Endothelial cell of umbilical vein (primary cell): ENCODE results near the gene DLG1. TPM values are rescaled to one million over a fixed set of nuclear protein-coding genes. Genes with fewer than 3 reads are reported as not detected.

Source experiments
- BruUV-seq: library from RNA; stranded (reverse); fragments of 400-500 nt; replicated peaks from 2 replicates; lab custom pipeline; 2021; lab: Mats Ljungman, UMichigan
- CTCF ChIA-PET: fragments of 300-600, 350-600 bp; sonication (Branson Sonifier 250); formaldehyde crosslinking; loops from one replicate; lab custom pipeline; 2021; ENCODE audit warnings: antibody characterized with exemption, inconsistent platforms; lab: Charles Lee
- POLR2A ChIA-PET: fragments of 300-600, 350-600 bp; sonication (Branson Sonifier 250); formaldehyde crosslinking; loops from one replicate; lab custom pipeline; 2021; ENCODE audit warnings: antibody characterized with exemption, inconsistent platforms; lab: Charles Lee
- DNase-seq: peaks from one replicate; pipeline ENCODE4 v3.0.0-alpha.2; 2011; ENCODE audit warnings: low read depth, low spot score
- FAIRE-seq: peaks from 2 replicates; lab custom pipeline; 2011; peaks lifted over from hg19 to GRCh38; lab: Jason Lieb, UNC
- H2AFZ ChIP-seq: 2 replicates; pipeline ENCODE4 v1.6.0; 2012; ENCODE audit warnings: low read depth, low read length, control low read depth, inconsistent platforms
- H3K27ac ChIP-seq: 2 replicates; pipeline ENCODE4 v1.5.1; 2011; ENCODE audit warnings: low read depth, mild to moderate bottlenecking, control low read depth, low read length, moderate library complexity; ENCODE audit not compliant: insufficient read depth
- H3K27me3 ChIP-seq, 2 experiments: 2 replicates each; pipeline versions ENCODE4 v1.6.0 to v1.6.1; 2011; ENCODE audit warnings: low read length in 2 of 2, mixed read lengths in 1 of 2; ENCODE audit not compliant: control insufficient read depth in 2 of 2, insufficient read depth in 2 of 2
- H3K36me3 ChIP-seq, 2 experiments: 2 replicates in 1 of 2; 3 replicates in 1 of 2; pipeline ENCODE4 v1.5.1; 2011; ENCODE audit warnings: low read length in 2 of 2, mild to moderate bottlenecking in 1 of 2, moderate library complexity in 1 of 2; ENCODE audit not compliant: control insufficient read depth in 2 of 2, insufficient read depth in 2 of 2; ENCODE audit errors: extremely low read depth in 1 of 2
- H3K4me1 ChIP-seq: 3 replicates; pipeline ENCODE4 v1.5.1; 2011; ENCODE audit warnings: mild to moderate bottlenecking, low read length; ENCODE audit not compliant: control insufficient read depth, insufficient read depth; ENCODE audit errors: extremely low read depth
- H3K4me2 ChIP-seq: 2 replicates; pipeline ENCODE4 v1.6.1; 2011; ENCODE audit warnings: low read length, control low read depth, mixed read lengths; ENCODE audit not compliant: insufficient read depth
- H3K4me3 ChIP-seq, 3 experiments: fragments of 200-600 bp in 1 of 3; sonication (generic), shearing (Covaris generic) in 1 of 3; replicated peaks in 1 of 3; 2 replicates each; pipeline ENCODE4 v1.5.1; 2011 to 2016; ENCODE audit warnings: control low read depth in 3 of 3, low read length in 3 of 3, mild to moderate bottlenecking in 2 of 3, inconsistent platforms in 1 of 3, low read depth in 1 of 3, moderate library complexity in 1 of 3; ENCODE audit not compliant: insufficient read depth in 1 of 3
- H3K79me2 ChIP-seq: 2 replicates; pipeline ENCODE4 v1.6.0; 2012; ENCODE audit warnings: low read length, inconsistent platforms; ENCODE audit not compliant: control insufficient read depth, insufficient read depth
- H3K9ac ChIP-seq: replicated peaks from 2 replicates; pipeline ENCODE3; 2011; ENCODE audit warnings: low read length, control low read depth; ENCODE audit not compliant: insufficient read depth; ENCODE audit errors: extremely low read depth
- H3K9me1 ChIP-seq: replicated peaks from 3 replicates; pipeline ENCODE4 v1.6.0; 2011; ENCODE audit warnings: mild to moderate bottlenecking, low read length; ENCODE audit not compliant: control insufficient read depth, insufficient read depth; ENCODE audit errors: extremely low read depth
- H3K9me3 ChIP-seq: replicated peaks from 2 replicates; pipeline ENCODE4 v1.5.1; 2012; ENCODE audit warnings: low read length, inconsistent platforms; ENCODE audit not compliant: control insufficient read depth, insufficient read depth
- H4K20me1 ChIP-seq: replicated peaks from 2 replicates; pipeline ENCODE3; 2011; ENCODE audit warnings: mild to moderate bottlenecking, low read length; ENCODE audit not compliant: control insufficient read depth, insufficient read depth; ENCODE audit errors: extremely low read depth
- EZH2 ChIP-seq: IDR thresholded peaks from 2 replicates; pipeline ENCODE4 v1.6.1; 2012; ENCODE audit warnings: borderline replicate concordance, low read depth, mild to moderate bottlenecking, moderate library complexity, low read length, inconsistent platforms; ENCODE audit not compliant: severe bottlenecking
- FOS ChIP-seq: IDR thresholded peaks from 2 replicates; pipeline ENCODE4 v1.6.1; 2011; ENCODE audit warnings: mild to moderate bottlenecking, low read length, moderate library complexity, borderline replicate concordance; ENCODE audit not compliant: insufficient read depth
- GATA2 ChIP-seq: IDR thresholded peaks from 2 replicates; pipeline ENCODE4 v1.7.0; 2011; ENCODE audit warnings: low read depth, mild to moderate bottlenecking, moderate library complexity, mixed read lengths, low read length; ENCODE audit not compliant: insufficient read length, insufficient read depth
- JUN ChIP-seq: IDR thresholded peaks from 2 replicates; pipeline ENCODE4 v1.6.1; 2011; ENCODE audit warnings: borderline replicate concordance, low read depth; ENCODE audit not compliant: insufficient read length, insufficient read depth
- MYC ChIP-seq: IDR thresholded peaks from one replicate; pipeline ENCODE4 v1.6.1; 2011; ENCODE audit warnings: mild to moderate bottlenecking, low read depth, low read length
- POLR2A ChIP-seq: IDR thresholded peaks from 2 replicates; pipeline ENCODE4 v1.6.1; 2012; ENCODE audit warnings: low read depth, mild to moderate bottlenecking, control low read depth, low read length
- POLR2AphosphoS5 ChIP-seq: IDR thresholded peaks from 2 replicates; pipeline ENCODE4 v1.6.1; 2012; ENCODE audit warnings: low read depth, mild to moderate bottlenecking, control low read depth, low read length, moderate library complexity; ENCODE audit not compliant: insufficient read depth
- dilution Hi-C: fragments of 300-500 bp; cut with MboI; formaldehyde crosslinking; loops from one replicate; pipeline ENCODE4 v1.15.0; 2019; ENCODE audit warnings: low sequenced_read_pairs; ENCODE audit not compliant: extremely low pct_ligation_motif_present
- intact Hi-C: fragments of 100-400 bp; cut with micrococcal nuclease; formaldehyde crosslinking; loops from one replicate; pipeline ENCODE4 v1.10.0; 2022
- polyA plus RNA-seq, 4 experiments: library from polyadenylated mRNA; depleted of rRNA in 3 of 4; stranded (reverse) in 3 of 4; unstranded in 1 of 4; fragments of >200 nt; gene quantifications; 2 replicates each; pipeline versions ENCODE4 v1.2.1 to v1.2.3, GENCODE V29; 2011 to 2012; ENCODE audit warnings: missing spikeins in 1 of 4
- total RNA-seq: library from RNA; stranded (reverse); gene quantifications from 2 replicates; pipeline ENCODE4 v1.2.3, GENCODE V29; 2021
- TF ChIP-seq, protein P1 (sequence below): IDR thresholded peaks from 2 replicates; pipeline ENCODE4 v1.6.1; 2011; ENCODE audit not compliant: insufficient read depth, insufficient read length
- TF ChIP-seq, protein P2 (sequence below), 2 donors: IDR thresholded peaks; 1 replicate in 1 of 2; 2 replicates in 1 of 2; pipeline ENCODE4 v1.5.1; 2011; ENCODE audit warnings: low read length in 2 of 2, mild to moderate bottlenecking in 2 of 2, moderate library complexity in 2 of 2, control low read depth in 1 of 2, inconsistent platforms in 1 of 2, low read depth in 1 of 2; ENCODE audit not compliant: insufficient read depth in 1 of 2; ENCODE audit errors: extremely low read depth in 1 of 2

DLG1 gene
- total and polyA plus RNA-seq, 2 donors (not counting 3 experiments of a cell fraction or from before 2014, with no cell fraction given), result 26.5 to 80.1 TPM

DNA sequence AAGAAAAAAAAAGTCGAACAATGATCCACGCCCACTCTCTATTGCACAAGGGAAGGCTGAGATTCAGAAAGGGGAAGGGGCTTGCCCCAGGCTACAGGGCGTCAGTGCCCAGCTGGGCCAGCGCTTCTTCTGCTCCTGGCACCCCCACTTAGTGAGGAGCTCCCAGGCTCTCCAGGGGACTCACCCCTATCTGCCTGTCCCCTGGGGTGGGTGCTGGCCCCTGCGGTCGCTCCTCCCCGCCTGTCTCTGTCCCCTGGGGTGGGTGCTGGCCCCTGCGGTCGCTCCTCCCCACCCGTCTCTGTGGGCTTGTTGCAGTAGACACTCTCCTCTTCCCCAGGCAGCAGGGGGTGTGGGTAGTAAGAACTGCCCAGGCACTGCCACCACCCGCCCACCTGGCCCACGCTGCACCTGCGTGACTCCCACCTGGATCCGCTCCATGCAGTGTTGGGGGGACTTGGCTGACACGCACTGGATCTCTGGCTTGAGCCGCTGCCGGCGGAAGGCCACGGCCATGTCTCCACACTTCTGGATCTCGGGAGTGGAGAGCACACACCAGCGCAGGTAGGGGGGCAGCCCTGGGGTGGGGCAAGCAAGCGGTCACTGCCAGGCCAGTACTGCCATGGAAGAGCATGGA, 283.4 kb downstream of the DLG1 start:
- no peaks in the 10 kb centered on the region for H3K36me3 ChIP-seq
- dilution Hi-C loops (no loop called here), intact Hi-C loops (no loop called here)
- BruUV-seq, result no TSS peak
- FAIRE-seq (no peak), DNase-seq (no peak)
- H3K79me2 ChIP-seq, result no peaks in the 10 kb centered on the region
- H3K9me1 ChIP-seq, result no peaks in the 10 kb centered on the region
- no peak overlapping the region for H3K27ac ChIP-seq
- TF ChIP-seq EZH2 (no peak), POLR2A (no peak), JUN (no peak), MYC (no peak), POLR2AphosphoS5 (no peak), GATA2 (no peak)
- TF ChIP-seq, protein P1, sequence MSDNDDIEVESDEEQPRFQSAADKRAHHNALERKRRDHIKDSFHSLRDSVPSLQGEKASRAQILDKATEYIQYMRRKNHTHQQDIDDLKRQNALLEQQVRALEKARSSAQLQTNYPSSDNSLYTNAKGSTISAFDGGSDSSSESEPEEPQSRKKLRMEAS, result no peak
- no peak overlapping the region for H2AFZ ChIP-seq
- no peak overlapping the region for H3K4me2 ChIP-seq
- ChIA-PET POLR2A (no interaction called here), CTCF (no interaction called here)
- no peaks in the 10 kb centered on the region for H4K20me1 ChIP-seq
- H3K9me3 ChIP-seq, result no peaks in the 10 kb centered on the region
- H3K27me3 ChIP-seq, result peaks cover 4 to 16% of the 10 kb centered on the region in 2 experiments
- H3K4me3 ChIP-seq, result no peak overlapping the region
- H3K4me1 ChIP-seq, result no peaks in the 10 kb centered on the region
- no peak overlapping the region for H3K9ac ChIP-seq

DNA sequence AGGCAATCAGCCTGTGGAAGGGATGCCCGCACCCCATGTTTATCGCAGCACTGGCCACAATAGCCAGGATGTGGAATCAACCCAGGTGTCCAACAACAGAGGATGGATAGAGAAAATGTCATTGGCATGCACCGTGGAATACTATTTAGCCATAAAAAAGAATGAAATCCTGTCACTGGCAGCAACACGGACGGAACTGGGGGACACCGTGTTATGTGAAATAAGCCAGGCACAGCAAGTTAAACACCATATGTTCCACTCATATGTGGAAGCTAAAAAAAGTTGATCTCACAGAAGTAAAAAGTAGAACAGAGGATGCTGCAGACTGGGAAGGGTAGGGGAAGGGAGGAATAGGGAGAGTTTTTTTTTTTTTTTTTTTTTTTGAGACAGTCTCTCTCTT, 284.4 kb downstream of the DLG1 start:
- H3K9me3 ChIP-seq, result no peaks in the 10 kb centered on the region
- no peaks in the 10 kb centered on the region for H3K4me1 ChIP-seq
- no peak overlapping the region for H3K9ac ChIP-seq
- no peak overlapping the region for H3K27ac ChIP-seq
- intact Hi-C loops, result no loop called here
- H3K36me3 ChIP-seq, result no peaks in the 10 kb centered on the region
- peaks cover 0 to 5% of the 10 kb centered on the region in 2 experiments for H3K27me3 ChIP-seq
- no peak overlapping the region for H2AFZ ChIP-seq
- no peaks in the 10 kb centered on the region for H4K20me1 ChIP-seq
- FAIRE-seq, result no peak
- no peaks in the 10 kb centered on the region for H3K79me2 ChIP-seq
- TF ChIP-seq FOS (no peak), JUN (no peak), POLR2A (no peak), GATA2 (no peak), POLR2AphosphoS5 (no peak), MYC (no peak), EZH2 (no peak)
- TF ChIP-seq, protein P1, result no peak
- TF ChIP-seq, protein P2, sequence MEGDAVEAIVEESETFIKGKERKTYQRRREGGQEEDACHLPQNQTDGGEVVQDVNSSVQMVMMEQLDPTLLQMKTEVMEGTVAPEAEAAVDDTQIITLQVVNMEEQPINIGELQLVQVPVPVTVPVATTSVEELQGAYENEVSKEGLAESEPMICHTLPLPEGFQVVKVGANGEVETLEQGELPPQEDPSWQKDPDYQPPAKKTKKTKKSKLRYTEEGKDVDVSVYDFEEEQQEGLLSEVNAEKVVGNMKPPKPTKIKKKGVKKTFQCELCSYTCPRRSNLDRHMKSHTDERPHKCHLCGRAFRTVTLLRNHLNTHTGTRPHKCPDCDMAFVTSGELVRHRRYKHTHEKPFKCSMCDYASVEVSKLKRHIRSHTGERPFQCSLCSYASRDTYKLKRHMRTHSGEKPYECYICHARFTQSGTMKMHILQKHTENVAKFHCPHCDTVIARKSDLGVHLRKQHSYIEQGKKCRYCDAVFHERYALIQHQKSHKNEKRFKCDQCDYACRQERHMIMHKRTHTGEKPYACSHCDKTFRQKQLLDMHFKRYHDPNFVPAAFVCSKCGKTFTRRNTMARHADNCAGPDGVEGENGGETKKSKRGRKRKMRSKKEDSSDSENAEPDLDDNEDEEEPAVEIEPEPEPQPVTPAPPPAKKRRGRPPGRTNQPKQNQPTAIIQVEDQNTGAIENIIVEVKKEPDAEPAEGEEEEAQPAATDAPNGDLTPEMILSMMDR (IDR thresholded peaks at IDR 0.05; ENCODE audit: extremely low read depth in 1 of 2, insufficient read depth in 1 of 2, low read depth in 1 of 2, low read length in 2 of 2), result no peak
- ChIA-PET CTCF (no interaction called here), POLR2A (no interaction called here)
- no peak for DNase-seq
- no peaks in the 10 kb centered on the region for H3K9me1 ChIP-seq
- no peak overlapping the region for H3K4me3 ChIP-seq
- H3K4me2 ChIP-seq, result no peak overlapping the region
- dilution Hi-C loops, result no loop called here
- no TSS peak for BruUV-seq
